ENCODE measurements around the gene RAB30.
"Not testable (repeated sequence)": the region's sequence is repeated elsewhere in the genome, so short reads cannot be mapped to it uniquely, and the experiment has no call there.

Gene RAB30

DNA sequence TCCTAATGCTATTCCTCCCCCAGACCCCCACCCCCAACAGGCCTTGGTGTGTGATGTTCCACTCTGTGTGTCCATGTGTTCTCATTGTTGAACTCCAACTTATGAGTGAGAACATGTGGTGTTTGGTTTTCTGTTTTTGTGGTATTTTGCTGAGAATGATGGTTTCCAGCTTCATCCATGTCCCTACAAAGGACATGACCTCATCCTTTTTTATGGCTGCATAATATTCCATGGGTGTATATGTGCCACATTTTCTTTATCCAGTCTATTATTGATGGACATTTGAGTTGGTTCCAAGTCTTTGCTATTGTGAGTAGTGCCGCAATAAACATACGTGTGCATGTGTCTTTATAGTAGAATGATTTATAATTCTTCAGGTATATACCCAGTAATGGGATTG is 121.2 kb downstream of the RAB30 start:
- not testable (repeated sequence) for DNase-seq (ENCODE audit: low read depth in 1 of 2, low spot score in 1 of 2)

DNA sequence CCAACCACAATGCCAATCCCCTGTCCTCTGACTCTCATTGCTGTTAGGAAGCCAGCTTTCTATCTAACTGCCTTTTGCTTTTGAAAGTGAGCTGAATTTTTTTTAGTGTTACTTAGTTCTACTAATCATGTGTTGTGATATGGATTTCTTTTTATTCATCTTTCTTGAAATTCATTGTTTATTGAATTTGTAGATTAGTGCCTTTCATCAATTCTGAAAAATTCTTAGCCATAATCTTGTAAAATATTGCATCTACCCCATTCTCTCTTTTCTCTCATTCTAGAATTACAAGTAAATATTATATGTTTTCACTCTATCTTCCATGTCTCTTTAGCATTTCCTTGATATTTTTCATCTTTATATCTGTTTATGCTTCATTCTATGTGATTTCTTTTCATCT is 122.3 kb downstream of the RAB30 start:
- DNase-seq (ENCODE audit: low read depth in 1 of 2, low spot score in 1 of 2), result no peak

DNA sequence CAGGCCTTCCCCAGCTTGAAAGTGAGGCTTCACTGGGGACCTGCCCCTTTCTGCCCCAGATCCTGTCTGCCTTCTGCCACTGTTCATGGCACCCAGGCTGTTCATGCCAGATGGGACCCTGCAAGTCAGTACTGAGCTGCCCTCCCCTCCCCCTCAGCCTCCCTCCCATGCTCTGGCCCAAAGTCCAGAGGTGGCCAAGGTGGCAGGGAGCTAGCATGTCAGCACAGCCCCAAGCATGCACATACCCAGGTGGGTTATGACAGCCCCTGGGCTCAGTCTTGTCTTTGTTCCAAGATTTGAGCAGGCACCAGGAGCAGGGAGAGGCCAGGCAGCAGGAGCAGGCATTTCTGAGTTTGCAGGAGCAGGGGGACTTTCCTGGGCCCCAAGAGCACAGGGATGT is 126.0 kb downstream of the RAB30 start:
- DNase-seq (ENCODE audit: low read depth in 1 of 2, low spot score in 1 of 2), result no peak

DNA sequence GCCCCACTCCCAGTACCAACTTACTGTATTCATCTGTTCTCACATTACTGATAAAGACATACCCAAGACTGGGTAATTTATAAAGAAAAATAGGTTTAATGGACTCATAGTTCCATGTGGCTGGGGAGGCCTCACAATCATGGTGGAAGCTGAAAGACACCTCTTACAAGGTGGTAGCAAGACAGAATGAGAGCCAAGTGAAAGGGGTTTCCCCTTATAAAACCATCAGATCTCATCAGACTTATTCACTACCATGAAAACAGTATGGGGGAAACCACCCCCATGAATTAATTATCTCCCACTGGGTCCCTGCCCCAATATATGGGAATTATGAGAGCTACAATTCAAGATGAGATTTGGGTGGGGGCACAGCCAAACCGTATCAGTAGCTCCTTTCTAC is 126.7 kb downstream of the RAB30 start:
- not testable (repeated sequence) for DNase-seq (ENCODE audit: low read depth in 1 of 2, low spot score in 1 of 2)

DNA sequence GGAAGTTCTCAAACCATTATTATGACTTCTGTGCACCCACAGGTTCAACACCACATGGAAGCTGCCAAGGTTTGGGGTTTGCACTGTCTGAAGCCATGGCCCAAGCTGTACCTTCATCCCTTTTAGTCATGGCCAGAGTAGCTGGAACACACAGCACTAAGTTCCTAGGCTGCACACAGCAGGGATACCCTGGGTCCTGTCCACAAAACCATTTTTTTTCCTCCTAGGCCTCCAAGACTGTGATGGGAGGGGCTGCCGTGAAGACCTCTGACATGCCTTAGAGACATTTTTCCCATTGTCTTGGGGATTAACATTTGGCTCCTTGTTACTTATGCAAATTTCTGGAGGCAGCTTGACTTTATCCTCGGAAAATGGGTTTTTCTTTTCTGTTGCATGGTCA is 127.5 kb downstream of the RAB30 start:
- no peak for DNase-seq (ENCODE audit: low read depth in 1 of 2, low spot score in 1 of 2)

DNA sequence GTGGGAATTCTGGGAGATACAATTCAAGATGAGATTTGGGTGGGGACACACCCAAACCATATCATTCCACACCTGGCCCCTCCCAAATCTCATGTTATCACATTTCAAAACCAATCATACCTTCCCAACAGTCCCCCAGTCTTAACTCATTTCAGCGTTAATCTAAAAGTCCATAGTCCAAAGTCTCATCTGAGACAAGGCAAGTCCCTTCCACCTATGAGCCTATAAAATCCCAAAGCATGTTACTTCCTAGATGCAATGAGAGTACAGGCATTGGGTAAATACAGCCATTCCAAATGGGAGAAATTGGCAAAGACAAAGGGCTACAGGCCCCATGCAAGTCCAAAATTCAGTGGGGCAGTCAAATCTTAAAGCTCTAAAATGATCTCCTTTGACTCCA is 128.3 kb downstream of the RAB30 start:
- not testable (repeated sequence) for DNase-seq (ENCODE audit: low read depth in 1 of 2, low spot score in 1 of 2)

GRCh38 chr11:82942376-82942775 is 129.3 kb downstream of the RAB30 start:
- DNase-seq (ENCODE audit: low read depth in 1 of 2, low spot score in 1 of 2), result no peak

DNA sequence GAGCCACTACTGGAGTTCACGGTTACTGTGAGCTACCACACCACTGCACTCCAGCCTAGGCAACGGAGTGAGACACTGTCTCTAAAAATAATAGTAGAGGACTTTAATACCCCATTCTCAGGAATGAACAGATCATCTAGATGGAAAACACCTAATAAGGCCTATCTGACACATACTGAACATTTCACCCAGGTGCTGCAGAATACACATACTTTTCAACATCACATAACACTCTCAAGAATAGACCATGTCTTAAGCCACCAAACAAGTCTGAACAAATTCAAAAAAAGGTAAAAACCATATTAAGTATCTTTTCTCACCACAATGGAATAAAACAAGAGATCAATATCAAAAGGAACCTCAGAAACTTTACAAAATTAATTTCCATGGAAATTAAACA is 132.2 kb downstream of the RAB30 start:
- DNase-seq (ENCODE audit: low read depth in 1 of 2, low spot score in 1 of 2), result no peak

- no peak for DNase-seq (ENCODE audit: low read depth in 1 of 2, low spot score in 1 of 2)
These were observed 134.1 kb downstream of the RAB30 start for GRCh38 chr11:82937554-82937953.

DNA sequence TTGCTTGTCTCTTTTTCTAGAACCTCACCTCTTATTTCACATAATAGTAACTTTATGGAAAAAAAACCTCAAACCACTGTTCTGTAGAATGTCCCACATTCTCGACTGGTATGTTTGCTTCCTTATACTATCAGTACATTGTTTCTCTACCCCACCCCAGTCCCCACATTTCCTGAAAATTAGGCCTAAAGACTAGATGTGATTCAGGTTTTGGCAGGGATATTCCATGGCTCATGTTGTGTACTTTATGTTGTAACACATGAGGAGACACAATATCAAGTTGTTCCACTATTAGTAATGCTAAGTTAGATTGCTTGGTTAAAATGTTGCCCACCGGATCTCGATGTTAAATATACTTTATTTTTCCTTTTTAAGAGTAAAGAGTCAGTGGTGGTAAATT is 135.4 kb downstream of the RAB30 start:
- DNase-seq (ENCODE audit: low read depth in 1 of 2, low spot score in 1 of 2), result no peak

DNA sequence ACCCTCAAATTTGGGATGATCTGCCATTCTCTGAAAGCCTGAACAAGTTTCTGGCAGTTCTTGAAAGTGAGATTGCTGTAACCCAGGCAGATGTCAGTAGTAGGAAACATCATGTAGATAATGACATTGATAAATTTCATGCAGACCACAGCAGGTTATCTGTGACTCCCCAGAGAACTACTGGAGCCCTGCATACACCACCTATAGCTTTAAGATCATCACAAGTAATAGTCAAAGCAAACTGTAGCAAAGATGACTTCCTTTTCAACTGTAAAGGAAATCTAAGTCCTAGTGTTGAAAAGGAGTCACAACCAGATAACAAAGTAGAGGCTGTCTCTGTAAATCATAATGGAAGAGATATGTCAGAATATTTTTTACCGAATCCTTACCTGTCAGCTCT is 139.1 kb downstream of the RAB30 start:
- no peak for DNase-seq (ENCODE audit: low read depth in 1 of 2, low spot score in 1 of 2)

DNA sequence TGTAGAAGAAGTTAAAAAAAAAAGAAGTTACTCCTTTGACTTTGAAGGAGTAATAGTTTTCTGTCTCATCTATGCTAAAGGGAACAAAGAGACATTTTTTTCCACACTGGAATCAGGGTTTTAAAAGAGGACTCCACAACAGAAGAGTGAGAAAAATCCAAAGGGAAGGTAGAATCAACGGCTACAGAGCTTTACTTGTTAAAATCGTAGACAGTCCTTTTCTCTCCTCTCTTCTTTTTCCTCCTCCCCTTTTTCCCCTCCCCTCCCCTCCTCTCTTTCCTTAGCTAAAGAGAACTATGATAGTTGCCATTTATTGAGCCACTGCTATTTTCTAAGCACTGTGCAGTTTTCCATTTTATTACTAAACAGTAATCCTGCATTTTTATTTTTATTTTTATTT is 141.0 kb downstream of the RAB30 start:
- no peak for DNase-seq (ENCODE audit: low read depth in 1 of 2, low spot score in 1 of 2)

DNA sequence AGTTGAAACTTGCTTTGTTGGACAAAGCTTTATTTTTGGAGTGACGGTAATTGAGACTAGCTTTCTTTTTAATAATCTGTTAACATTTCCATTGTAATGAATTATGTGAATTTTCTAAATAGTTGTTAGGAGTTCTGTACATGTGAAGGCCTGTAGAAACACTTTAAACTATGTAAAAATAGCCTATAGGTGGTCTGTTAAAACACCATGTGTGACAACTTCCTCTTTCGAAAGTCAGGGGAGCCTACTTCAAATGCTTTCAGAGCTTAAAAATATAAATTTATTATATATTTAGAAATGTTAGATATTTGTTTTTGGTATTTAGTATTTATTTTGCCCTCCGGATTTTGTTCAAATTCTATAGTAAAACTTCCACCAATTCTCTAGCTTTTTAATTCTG is 141.5 kb downstream of the RAB30 start:
- DNase-seq (ENCODE audit: low read depth in 1 of 2, low spot score in 1 of 2), result no peak

DNA sequence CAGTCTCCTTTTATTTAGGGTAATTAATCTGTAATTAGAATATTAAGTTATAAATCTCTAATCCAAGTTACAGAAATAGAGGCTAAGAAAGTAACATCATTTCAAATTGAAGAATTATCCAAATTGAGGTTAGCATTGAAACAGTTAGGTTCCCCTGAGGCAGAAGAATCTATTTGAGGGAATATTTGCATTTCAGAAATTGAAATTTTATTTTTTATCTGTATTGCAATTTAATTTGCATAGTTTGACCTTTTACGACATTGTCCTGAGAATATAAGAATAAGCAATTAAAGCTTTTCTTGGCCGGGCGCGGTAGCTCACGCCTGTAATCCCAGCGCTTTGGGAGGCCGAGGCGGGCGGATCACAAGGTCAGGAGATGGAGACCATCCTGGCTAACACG is 142.6 kb downstream of the RAB30 start:
- DNase-seq (ENCODE audit: low read depth in 1 of 2, low spot score in 1 of 2), result no peak

- DNase-seq (ENCODE audit: low read depth in 1 of 2, low spot score in 1 of 2), result no peak
These were observed 144.3 kb downstream of the RAB30 start for GRCh38 chr11:82927264-82927880.

DNA sequence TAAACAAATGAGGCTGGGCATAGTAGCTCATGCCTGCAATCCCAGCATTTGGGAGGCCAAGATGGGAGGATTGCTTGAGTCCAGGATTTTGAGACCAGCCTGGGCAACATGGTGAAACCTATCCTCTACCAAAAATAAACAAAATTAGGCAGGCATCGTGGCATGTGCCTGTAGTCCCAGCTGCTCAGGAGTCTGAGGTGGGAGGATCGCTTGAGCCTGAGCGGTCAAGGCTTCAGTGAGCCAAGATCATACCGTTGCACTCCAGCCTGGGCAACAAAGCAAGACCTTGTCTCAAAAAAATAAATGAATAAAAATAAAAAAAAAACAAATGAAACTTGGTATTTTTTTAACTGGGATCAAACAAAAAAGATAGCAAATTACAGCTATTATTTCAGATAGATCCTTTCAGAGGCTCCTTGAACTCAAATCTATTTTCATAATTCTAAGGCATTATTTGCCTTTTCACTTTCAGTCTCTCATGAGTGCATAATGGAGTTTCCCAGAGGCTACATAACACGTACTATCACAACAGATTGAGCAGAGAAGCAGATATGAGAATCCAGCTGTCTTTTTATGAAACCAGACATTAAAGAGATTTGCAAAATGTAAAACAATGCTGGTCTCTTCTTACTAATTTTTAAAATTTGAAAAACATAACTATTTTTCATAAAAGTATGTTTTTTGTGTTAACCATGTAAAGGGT is 147.0 kb downstream of the RAB30 start:
- DNase-seq (ENCODE audit: low read depth in 1 of 2, low spot score in 1 of 2), result no peak
